ENCODE results near the gene SELENON. TPM values are rescaled to one million over a fixed set of nuclear protein-coding genes. Genes with fewer than 3 reads are reported as not detected.

The SELENON gene
- total RNA-seq, 3 donors from 2014 or later: 16.6 to 39.0 (median 22.1) TPM

DNA sequence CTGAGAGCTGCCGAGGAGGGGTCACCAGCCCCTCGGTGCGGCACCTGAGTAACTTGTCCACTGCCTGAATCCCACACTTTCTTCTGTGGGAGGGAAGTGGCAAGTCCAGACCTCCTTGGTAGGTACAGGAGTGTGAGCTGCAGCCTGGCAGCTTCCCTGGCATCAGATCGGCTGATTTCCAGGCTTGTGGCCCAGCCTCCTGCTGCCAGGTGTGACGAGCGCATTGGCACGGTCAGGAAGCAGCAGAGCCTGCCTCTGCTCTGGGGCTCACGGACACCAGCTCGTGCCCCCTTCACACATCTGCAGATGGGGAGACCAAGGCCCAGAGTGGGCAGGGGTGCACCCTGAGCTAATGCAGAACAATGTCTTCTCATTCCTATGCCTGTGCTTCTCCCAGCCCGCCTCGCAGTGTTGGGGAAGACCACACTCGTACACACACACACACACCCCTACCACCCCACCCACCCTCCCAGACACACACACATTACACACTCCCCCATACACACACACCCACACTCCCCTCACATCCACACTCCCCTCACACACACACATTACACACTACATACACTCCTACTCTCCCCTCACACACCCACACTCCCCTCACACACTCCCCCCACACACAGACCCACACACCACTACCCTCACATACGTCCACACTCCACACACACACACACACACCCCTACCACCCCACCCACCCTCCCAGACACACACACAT, 33.1 kb upstream of the SELENON start:
- Histone ChIP-seq H3K27ac (no peak overlapping the region), H3K36me3 (no peaks in the 10 kb centered on the region), H3K4me3 (peak overlapping the region in 1 of 3 donors; percentile 4), H3K9me3 (no peaks in the 10 kb centered on the region), H3K4me1 (no peaks in the 10 kb centered on the region), H3K27me3 (no peaks in the 10 kb centered on the region)
- TF ChIP-seq POLR2AphosphoS5 (IDR thresholded peaks at IDR 0.05) (peak in 1 of 3 donors; percentile 55), POLR2A (IDR thresholded peaks at IDR 0.05) (no peak)
- DNase-seq (ENCODE audit: low spot score in 2 of 2): peak; percentile 88 to 89
- intact Hi-C loops (cut with DNase I; ENCODE audit: low total_unique reads): no loop called here

DNA sequence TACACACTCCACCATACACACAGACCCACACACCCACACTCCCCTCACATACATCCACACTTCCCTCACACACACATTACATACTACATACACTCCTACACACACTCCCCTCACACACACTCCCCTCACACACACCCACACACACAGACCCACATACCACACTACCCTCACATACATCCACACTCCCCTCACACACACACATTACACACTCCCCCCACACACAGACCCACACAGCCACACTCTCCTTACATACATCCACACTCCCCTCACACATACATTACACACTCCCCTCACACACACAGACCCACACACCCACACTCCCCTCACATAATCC, 32.6 kb upstream of the SELENON start:
- H3K36me3 ChIP-seq: no peaks in the 10 kb centered on the region
- no peaks in the 10 kb centered on the region for H3K27me3 ChIP-seq
- no peak for DNase-seq (ENCODE audit: low spot score in 2 of 2)

GRCh38 chr1:25768999-25769398, 31.0 kb upstream of the SELENON start:
- DNase-seq (ENCODE audit: low spot score in 2 of 2): no peak
- TF ChIP-seq POLR2AphosphoS5 (IDR thresholded peaks at IDR 0.05): no peak
- TF ChIP-seq CTCF (IDR thresholded peaks at IDR 0.05): no peak
- no peak for TF ChIP-seq POLR2A (IDR thresholded peaks at IDR 0.05)
- intact Hi-C loops (cut with DNase I; ENCODE audit: low total_unique reads): no loop called here
- no peaks in the 10 kb centered on the region for H3K27me3 ChIP-seq
- H3K4me1 ChIP-seq: no peaks in the 10 kb centered on the region
- H3K4me3 ChIP-seq: no peak overlapping the region
- no peaks in the 10 kb centered on the region for H3K9me3 ChIP-seq
- H3K27ac ChIP-seq: no peak overlapping the region
- no peaks in the 10 kb centered on the region for H3K36me3 ChIP-seq

More for the DNA sequence above, 32.6 kb upstream of the SELENON start:
- TF ChIP-seq POLR2A (IDR thresholded peaks at IDR 0.05) (no peak), POLR2AphosphoS5 (IDR thresholded peaks at IDR 0.05) (no peak), CTCF (IDR thresholded peaks at IDR 0.05) (no peak)
- Histone ChIP-seq H3K9me3 (no peaks in the 10 kb centered on the region), H3K4me1 (no peaks in the 10 kb centered on the region), H3K27ac (no peak overlapping the region), H3K4me3 (no peak overlapping the region)
- intact Hi-C loops (cut with DNase I; ENCODE audit: low total_unique reads): no loop called here

- DNase-seq (ENCODE audit: low spot score in 2 of 2): no peak
- TF ChIP-seq POLR2AphosphoS5 (IDR thresholded peaks at IDR 0.05) (no peak), CTCF (IDR thresholded peaks at IDR 0.05) (no peak), POLR2A (IDR thresholded peaks at IDR 0.05) (no peak)
- Histone ChIP-seq H3K9me3 (no peaks in the 10 kb centered on the region), H3K36me3 (no peaks in the 10 kb centered on the region), H3K4me1 (peaks cover 0 to 6% of the 10 kb centered on the region in 2 donors), H3K27ac (no peak overlapping the region), H3K27me3 (no peaks in the 10 kb centered on the region), H3K4me3 (no peak overlapping the region)
- intact Hi-C loops (cut with DNase I; ENCODE audit: low total_unique reads): no loop called here
Observed at GRCh38 chr1:25769625-25770383, 30.2 kb upstream of the SELENON start.

GRCh38 chr1:25770541-25771220, 29.3 kb upstream of the SELENON start:
- H3K27me3 ChIP-seq: no peaks in the 10 kb centered on the region
- no peaks in the 10 kb centered on the region for H3K36me3 ChIP-seq
- no peak overlapping the region for H3K4me3 ChIP-seq
- H3K9me3 ChIP-seq: no peaks in the 10 kb centered on the region
- peaks cover 0 to 9% of the 10 kb centered on the region in 2 donors for H3K4me1 ChIP-seq
- no peak for DNase-seq (ENCODE audit: low spot score in 2 of 2)
- H3K27ac ChIP-seq: no peak overlapping the region
- no peak for TF ChIP-seq POLR2A (IDR thresholded peaks at IDR 0.05)
- no peak for TF ChIP-seq CTCF (IDR thresholded peaks at IDR 0.05)
- TF ChIP-seq POLR2AphosphoS5 (IDR thresholded peaks at IDR 0.05): no peak
- intact Hi-C loops (cut with DNase I; ENCODE audit: low total_unique reads): no loop called here

Data from breast epithelium (tissue), 4 donors.